Effector memory CD4-positive, alpha-beta T cell (primary cell): Measurements from ENCODE around the gene ATF7IP2.
A peak's percentile ranks its signal among the peaks of the same experiment; 100 is the strongest.
"Not testable (repeated sequence)": the region's sequence is repeated elsewhere in the genome, so short reads cannot be mapped to it uniquely, and the experiment has no call there.

Source experiments
- DNase-seq, 3 donors: peaks; one replicate each; pipeline ENCODE4 v3.0.0-alpha.2; 2020
- H3K27ac ChIP-seq: 2 replicates; pipeline ENCODE4 v1.7.0; 2013; ENCODE audit warnings: mild to moderate bottlenecking, low read length, moderate library complexity; ENCODE audit not compliant: insufficient read depth, poor library complexity, severe bottlenecking
- H3K27me3 ChIP-seq: replicated peaks from 2 replicates; pipeline ENCODE4 v1.7.0; 2013; ENCODE audit warnings: mild to moderate bottlenecking, low read length; ENCODE audit not compliant: insufficient read depth, control insufficient read depth, poor library complexity, severe bottlenecking
- H3K36me3 ChIP-seq: 2 replicates; pipeline ENCODE4 v1.7.0; 2013; ENCODE audit warnings: mild to moderate bottlenecking, low read length, moderate library complexity; ENCODE audit not compliant: control insufficient read depth, insufficient read depth
- H3K4me1 ChIP-seq: 2 replicates; pipeline ENCODE4 v1.7.0; 2013; ENCODE audit warnings: low read length, mild to moderate bottlenecking; ENCODE audit not compliant: control insufficient read depth, insufficient read depth, poor library complexity, severe bottlenecking
- H3K4me3 ChIP-seq: 2 replicates; pipeline ENCODE4 v1.7.0; 2013; ENCODE audit warnings: low read length, low read depth, mild to moderate bottlenecking; ENCODE audit not compliant: insufficient read depth, poor library complexity, severe bottlenecking
- H3K9me3 ChIP-seq: 2 replicates; pipeline ENCODE4 v1.7.0; 2013; ENCODE audit warnings: mild to moderate bottlenecking, low read length, moderate library complexity; ENCODE audit not compliant: control insufficient read depth

Gene ATF7IP2

GRCh38 chr16:10356870-10357842 is 28.7 kb upstream of the ATF7IP2 start:
- no peaks in the 10 kb centered on the region for H3K36me3 ChIP-seq

GRCh38 chr16:10361747-10362076 is 24.1 kb upstream of the ATF7IP2 start:
- H3K27ac ChIP-seq = not testable (repeated sequence)

More at GRCh38 chr16:10356870-10357842, 28.7 kb upstream of the ATF7IP2 start:
- Histone ChIP-seq H3K4me1 (peaks cover 2% of the 10 kb centered on the region), H3K9me3 (no peaks in the 10 kb centered on the region), H3K27ac (no peak overlapping the region), H3K27me3 (no peaks in the 10 kb centered on the region), H3K4me3 (no peak overlapping the region)
- no peak for DNase-seq

DNA sequence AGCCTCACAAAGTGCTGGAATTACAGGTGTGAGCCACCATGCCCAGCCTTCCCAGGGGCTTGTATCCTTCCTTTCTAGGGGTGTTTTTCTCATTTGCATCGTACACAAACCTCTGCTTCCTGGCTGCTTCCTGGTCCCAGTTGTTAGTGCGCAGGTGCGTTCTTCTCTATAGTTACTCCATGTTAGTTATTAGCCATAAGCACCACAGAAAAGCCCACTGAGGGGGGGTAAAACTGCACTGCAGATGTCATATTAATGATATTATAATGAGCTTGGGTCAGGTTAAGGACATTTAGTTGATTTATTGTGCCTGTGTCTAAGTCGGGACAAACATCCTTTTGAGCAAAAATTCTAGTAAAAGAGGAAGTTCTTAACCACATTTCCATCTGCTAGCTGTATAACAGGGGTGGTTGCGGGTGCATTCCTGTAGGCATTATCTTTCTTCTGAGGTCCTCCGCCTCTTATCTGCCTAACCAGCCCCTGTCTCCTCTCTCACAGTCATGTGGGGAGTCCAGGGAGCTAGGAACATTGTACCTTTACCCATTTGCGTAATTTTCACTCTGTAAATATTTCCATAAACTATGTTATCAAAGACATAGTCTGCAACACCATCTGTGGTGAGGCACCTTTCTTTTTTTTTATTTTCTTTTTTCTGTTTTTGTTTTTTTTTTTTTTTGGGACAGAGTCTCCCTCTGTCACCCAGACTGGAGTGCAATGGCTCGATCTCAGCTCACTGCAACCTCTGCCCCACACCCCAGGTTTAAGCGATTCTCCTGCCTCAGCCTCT is 23.6 kb upstream of the ATF7IP2 start:
- peak overlapping the region; percentile 29 for H3K4me3 ChIP-seq
- no peaks in the 10 kb centered on the region for H3K9me3 ChIP-seq
- H3K4me1 ChIP-seq = peaks cover 7% of the 10 kb centered on the region
- no peaks in the 10 kb centered on the region for H3K36me3 ChIP-seq
- H3K27ac ChIP-seq = peak overlapping the region; percentile 32
- no peak for DNase-seq
- H3K27me3 ChIP-seq = no peaks in the 10 kb centered on the region

More at GRCh38 chr16:10361747-10362076, 24.1 kb upstream of the ATF7IP2 start:
- H3K27me3 ChIP-seq, H3K4me1 ChIP-seq, H3K36me3 ChIP-seq, H3K9me3 ChIP-seq, DNase-seq, H3K4me3 ChIP-seq: not testable (repeated sequence)

- not testable (repeated sequence) for DNase-seq, H3K27me3 ChIP-seq, H3K36me3 ChIP-seq, H3K4me1 ChIP-seq, H3K9me3 ChIP-seq, H3K4me3 ChIP-seq, H3K27ac ChIP-seq
These were observed 23.0 kb upstream of the ATF7IP2 start for GRCh38 chr16:10362864-10363197.

DNA sequence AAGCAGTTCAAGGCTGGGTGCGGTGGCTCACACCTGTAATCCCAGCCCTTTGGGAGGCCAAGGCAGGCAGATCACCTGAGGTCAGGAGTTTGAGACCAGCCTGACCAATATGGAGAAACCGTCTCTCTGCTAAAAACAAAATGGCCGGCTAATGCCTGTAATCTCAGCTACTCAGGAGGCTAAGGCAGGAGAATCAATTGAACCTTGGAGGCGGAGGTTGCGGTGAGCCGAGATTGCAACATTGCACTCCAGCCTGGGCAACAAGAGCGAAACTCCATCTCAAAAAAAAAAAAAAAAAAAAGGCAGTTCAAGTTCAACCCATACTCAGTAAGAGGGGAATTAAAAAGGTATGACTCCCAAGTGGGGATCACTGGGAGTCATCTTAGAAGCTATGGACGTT is 19.2 kb upstream of the ATF7IP2 start:
- not testable (repeated sequence) for H3K36me3 ChIP-seq, H3K4me1 ChIP-seq, H3K27ac ChIP-seq, H3K9me3 ChIP-seq, H3K4me3 ChIP-seq, H3K27me3 ChIP-seq, DNase-seq

GRCh38 chr16:10367616-10368188 is 18.2 kb upstream of the ATF7IP2 start:
- Histone ChIP-seq H3K4me1 (peaks cover 4% of the 10 kb centered on the region), H3K27ac (no peak overlapping the region), H3K27me3 (no peaks in the 10 kb centered on the region), H3K9me3 (no peaks in the 10 kb centered on the region), H3K36me3 (no peaks in the 10 kb centered on the region), H3K4me3 (no peak overlapping the region)
- no peak for DNase-seq

GRCh38 chr16:10368969-10369551 is 16.8 kb upstream of the ATF7IP2 start:
- Histone ChIP-seq H3K4me1 (no peaks in the 10 kb centered on the region), H3K27ac (no peak overlapping the region), H3K9me3 (no peaks in the 10 kb centered on the region), H3K27me3 (no peaks in the 10 kb centered on the region), H3K4me3 (no peak overlapping the region), H3K36me3 (no peaks in the 10 kb centered on the region)
- no peak for DNase-seq

DNA sequence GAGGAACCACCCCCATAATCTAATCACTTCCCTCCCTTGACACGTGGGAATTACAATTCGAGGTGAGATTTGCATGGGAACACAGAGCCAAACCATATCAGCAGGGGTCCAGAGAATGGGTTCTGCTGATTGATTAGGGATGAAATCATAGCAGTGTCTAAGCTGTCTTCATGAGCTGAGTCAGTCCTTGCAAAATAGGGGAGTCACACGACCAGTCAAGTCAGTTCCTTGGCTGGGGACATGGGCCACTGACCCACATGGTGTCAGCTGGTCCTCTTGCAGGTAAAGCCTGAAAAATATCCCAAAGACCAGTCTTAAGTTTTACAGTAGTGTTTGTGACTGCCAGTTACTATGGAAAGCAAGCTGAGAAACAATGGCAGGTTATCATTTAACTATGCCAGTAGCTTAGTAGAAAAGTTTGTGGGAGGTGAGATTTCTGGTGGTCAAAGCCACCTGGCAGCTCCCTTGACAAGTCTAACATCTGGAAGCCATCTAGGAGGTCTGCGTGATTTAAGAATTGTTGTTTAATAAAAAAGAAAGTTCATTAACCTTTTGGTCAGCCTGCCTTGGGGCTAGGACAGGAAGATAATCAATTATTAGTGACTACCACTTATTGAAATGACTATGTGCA is 15.7 kb upstream of the ATF7IP2 start:
- no peaks in the 10 kb centered on the region for H3K4me1 ChIP-seq
- no peak for DNase-seq
- H3K9me3 ChIP-seq = no peaks in the 10 kb centered on the region
- H3K27me3 ChIP-seq = no peaks in the 10 kb centered on the region
- H3K36me3 ChIP-seq = no peaks in the 10 kb centered on the region
- H3K4me3 ChIP-seq = no peak overlapping the region
- no peak overlapping the region for H3K27ac ChIP-seq

GRCh38 chr16:10371592-10371991 is 14.3 kb upstream of the ATF7IP2 start:
- no peak for DNase-seq
- H3K9me3 ChIP-seq = no peaks in the 10 kb centered on the region
- H3K36me3 ChIP-seq = no peaks in the 10 kb centered on the region
- no peaks in the 10 kb centered on the region for H3K4me1 ChIP-seq
- H3K27me3 ChIP-seq = no peaks in the 10 kb centered on the region
- H3K27ac ChIP-seq = no peak overlapping the region
- H3K4me3 ChIP-seq = no peak overlapping the region
